SW480 (cell line): ENCODE data around the gene RBBP7.

Source experiments
- DNase-seq: peaks from one replicate; pipeline ENCODE4 v3.0.0-alpha.2; 2016; ENCODE audit warnings: low spot score

Gene RBBP7

GRCh38 chrX:16825264-16826035 lies 44.7 kb downstream of the RBBP7 start:
- DNase-seq = no peak

DNA sequence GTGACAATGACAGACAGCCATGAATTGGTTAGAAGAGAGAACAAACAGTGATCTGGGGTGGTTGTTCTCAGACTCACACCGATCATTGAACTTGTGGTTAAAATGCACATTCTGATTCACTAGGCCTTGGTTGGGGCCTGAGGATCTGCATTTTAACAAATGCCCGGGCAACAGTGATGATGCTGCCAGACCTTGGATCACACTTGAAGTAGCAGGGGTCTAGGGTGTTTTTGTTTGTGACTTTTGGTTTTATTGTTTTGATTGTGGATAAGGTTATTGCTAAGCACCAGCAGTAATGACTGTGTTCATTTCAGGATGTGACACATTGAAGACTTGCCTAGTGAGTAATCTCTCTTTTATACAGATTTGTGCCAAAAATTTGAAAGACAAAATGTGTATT lies 47.4 kb downstream of the RBBP7 start:
- DNase-seq = no peak

GRCh38 chrX:16819634-16820033 lies 50.5 kb downstream of the RBBP7 start:
- DNase-seq = no peak

DNA sequence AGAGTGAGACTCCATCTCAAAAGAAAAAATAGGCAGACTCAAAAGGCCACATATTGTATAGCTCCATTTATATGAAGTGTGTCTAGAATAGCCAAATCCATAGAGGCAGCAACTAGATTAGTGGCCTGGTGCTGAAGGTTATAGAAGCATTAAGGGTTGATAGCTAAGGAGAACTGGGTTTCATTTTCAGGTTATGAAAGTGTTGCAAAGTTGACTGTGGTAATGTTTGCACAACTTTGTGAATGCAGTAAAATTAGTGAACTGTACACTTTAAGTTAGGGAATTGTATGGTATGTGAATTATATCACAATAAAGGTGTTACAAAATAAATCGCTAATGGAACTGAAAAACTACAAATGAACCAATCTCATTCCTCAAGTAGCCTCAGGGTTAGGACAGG lies 55.6 kb downstream of the RBBP7 start:
- no peak for DNase-seq

DNA sequence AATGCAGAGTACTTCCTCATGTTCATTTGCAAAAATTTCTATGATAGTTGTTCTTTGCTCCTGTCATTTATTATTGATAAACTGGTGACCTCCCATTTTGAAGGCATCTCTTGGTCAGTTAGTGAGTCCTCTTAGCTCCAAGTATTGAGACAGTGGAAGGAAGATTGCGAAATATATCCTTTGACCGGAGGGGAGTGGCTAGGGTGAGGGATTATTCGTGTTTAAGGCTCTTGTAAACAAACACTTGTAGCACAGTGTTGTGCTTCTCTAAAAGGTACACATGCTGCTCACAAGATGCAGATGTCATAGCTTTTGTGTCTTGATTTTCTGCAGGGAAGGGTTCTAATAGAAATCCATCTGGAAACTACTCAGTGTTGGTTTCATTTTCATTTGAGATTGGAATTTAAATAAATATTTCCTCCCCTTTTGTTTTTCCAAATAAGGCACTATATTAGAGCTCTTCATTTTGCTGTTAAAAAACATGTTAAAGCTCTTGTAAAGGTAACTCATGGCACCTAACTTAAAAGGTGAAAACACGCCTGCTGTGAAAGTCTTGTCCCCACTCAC lies 62.1 kb downstream of the RBBP7 start:
- peak; percentile 29 for DNase-seq

- peak; percentile 34 for DNase-seq
These were observed 62.6 kb downstream of the RBBP7 start for GRCh38 chrX:16807548-16807947.

DNA sequence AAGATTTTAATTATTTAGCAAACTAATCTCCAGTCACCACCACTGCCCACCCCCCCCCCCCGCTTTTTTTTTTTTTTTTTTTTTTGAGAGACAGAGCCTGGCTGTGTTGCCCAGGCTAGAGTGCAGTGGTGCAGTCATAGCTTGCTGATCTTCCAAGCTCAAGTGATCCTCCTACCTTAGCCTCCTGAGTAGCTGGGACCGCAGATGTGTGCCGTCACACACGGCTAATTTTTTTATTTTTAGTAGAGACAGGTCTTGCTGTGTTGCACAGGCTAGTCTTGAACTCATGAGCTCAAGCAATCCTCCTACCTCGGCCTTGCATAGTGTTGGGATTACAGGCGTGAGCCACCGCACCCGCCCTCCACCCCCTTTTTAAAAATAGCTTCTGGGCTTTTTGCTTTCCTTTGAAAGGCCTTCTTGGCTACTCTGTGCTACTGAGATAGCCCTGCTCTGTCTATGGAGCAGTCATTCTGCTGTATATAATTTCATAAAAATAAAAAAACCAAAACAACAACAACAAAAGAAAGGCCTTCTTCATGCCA lies 65.2 kb downstream of the RBBP7 start:
- DNase-seq = no peak

DNA sequence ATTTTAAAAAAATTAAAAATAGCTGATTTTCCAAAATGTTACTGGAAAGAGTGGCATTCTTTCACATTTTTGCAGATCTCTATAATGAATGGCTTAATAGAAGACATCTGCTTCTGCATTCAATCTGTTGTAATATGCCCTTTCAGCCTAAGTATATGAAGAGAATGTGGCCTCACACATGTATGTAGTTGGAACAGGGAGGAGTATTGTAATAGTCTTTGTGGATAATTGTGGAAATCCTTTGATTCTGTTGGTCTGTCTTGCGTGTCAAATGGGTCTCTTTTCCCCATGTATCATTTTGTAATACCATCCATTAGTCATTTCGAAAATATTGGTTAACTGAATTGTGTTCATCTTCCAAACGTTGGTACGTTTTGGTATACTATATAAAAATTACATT lies 72.3 kb downstream of the RBBP7 start:
- DNase-seq = no peak

GRCh38 chrX:16797358-16797757 lies 72.8 kb downstream of the RBBP7 start:
- DNase-seq = no peak

GRCh38 chrX:16796298-16796697 lies 73.9 kb downstream of the RBBP7 start:
- DNase-seq = no peak
